HCT116 (cell line): ENCODE measurements around the gene EXD3.

Experiments
- EZH2 ChIP-seq: fragments of 200-600 bp; sonication (generic); IDR thresholded peaks from 2 replicates; pipeline ENCODE4 v1.6.1; 2017; ENCODE audit warnings: antibody characterized with exemption, mixed run types
- EZH2phosphoT487 ChIP-seq: fragments of 200-600 bp; IDR thresholded peaks from 2 replicates; pipeline ENCODE4 v1.6.1; 2018; ENCODE audit warnings: antibody characterized with exemption, borderline replicate concordance
- JUND ChIP-seq: IDR thresholded peaks from 2 replicates; pipeline ENCODE4 v1.6.1; 2012
- POLR2A ChIP-seq: IDR thresholded peaks from 2 replicates; pipeline ENCODE4 v1.7.0; 2011; ENCODE audit warnings: borderline replicate concordance; ENCODE audit not compliant: insufficient read depth, insufficient read length; ENCODE audit errors: extremely low read depth
- TF ChIP-seq, protein P1 (sequence below), 3 experiments: fragments of 200-600 bp in 1 of 3; sonication (generic) in 1 of 3; IDR thresholded peaks in 2 of 3; conservative IDR thresholded peaks in 1 of 3; 2 replicates each; pipeline ENCODE4 v1.5.1; 2012 to 2017; ENCODE audit warnings: low read depth in 2 of 3, low read length in 2 of 3, antibody characterized with exemption in 1 of 3, borderline replicate concordance in 1 of 3, control low read depth in 1 of 3, mild to moderate bottlenecking in 1 of 3, mixed read lengths in 1 of 3, mixed run types in 1 of 3, moderate library complexity in 1 of 3; ENCODE audit not compliant: insufficient read depth in 1 of 3
- TF ChIP-seq, protein P2 (sequence below): IDR thresholded peaks from 2 replicates; pipeline ENCODE4 v1.6.1; 2011; ENCODE audit warnings: mild to moderate bottlenecking, low read length, moderate library complexity; ENCODE audit not compliant: insufficient replicate concordance; ENCODE audit errors: extremely low read depth

DNA sequence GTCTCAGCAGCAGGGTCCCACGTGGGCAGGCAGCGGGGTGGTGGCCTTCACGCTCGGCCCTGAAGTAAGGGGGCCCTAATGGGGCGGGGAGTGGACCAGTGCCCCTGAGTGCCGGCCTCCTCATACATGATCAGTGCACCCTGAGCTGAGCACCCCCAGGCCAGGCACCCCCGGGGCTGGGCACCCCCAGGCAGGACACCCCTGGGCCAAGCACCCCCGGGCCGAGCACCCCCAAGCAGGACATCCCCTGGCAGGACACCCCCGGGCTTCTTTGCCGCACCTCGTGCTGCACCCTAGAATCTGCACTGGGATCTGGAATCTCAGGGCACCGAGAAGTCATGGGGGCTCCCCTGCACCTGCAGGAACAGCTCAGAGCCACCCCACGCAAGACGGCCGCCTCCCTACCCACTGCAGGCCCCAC, 51.4 kb downstream of the EXD3 start:
- TF ChIP-seq, protein P1, sequence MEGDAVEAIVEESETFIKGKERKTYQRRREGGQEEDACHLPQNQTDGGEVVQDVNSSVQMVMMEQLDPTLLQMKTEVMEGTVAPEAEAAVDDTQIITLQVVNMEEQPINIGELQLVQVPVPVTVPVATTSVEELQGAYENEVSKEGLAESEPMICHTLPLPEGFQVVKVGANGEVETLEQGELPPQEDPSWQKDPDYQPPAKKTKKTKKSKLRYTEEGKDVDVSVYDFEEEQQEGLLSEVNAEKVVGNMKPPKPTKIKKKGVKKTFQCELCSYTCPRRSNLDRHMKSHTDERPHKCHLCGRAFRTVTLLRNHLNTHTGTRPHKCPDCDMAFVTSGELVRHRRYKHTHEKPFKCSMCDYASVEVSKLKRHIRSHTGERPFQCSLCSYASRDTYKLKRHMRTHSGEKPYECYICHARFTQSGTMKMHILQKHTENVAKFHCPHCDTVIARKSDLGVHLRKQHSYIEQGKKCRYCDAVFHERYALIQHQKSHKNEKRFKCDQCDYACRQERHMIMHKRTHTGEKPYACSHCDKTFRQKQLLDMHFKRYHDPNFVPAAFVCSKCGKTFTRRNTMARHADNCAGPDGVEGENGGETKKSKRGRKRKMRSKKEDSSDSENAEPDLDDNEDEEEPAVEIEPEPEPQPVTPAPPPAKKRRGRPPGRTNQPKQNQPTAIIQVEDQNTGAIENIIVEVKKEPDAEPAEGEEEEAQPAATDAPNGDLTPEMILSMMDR (IDR thresholded peaks at IDR 0.05 in 2 of 3, conservative IDR thresholded peaks at IDR 0.05 in 1 of 3; ENCODE audit: borderline replicate concordance in 1 of 3, insufficient read depth in 1 of 3, low read depth in 2 of 3, low read length in 2 of 3): no peak
- TF ChIP-seq JUND (no peak), EZH2phosphoT487 (no peak), EZH2 (no peak), POLR2A (no peak)
- TF ChIP-seq, protein P2, sequence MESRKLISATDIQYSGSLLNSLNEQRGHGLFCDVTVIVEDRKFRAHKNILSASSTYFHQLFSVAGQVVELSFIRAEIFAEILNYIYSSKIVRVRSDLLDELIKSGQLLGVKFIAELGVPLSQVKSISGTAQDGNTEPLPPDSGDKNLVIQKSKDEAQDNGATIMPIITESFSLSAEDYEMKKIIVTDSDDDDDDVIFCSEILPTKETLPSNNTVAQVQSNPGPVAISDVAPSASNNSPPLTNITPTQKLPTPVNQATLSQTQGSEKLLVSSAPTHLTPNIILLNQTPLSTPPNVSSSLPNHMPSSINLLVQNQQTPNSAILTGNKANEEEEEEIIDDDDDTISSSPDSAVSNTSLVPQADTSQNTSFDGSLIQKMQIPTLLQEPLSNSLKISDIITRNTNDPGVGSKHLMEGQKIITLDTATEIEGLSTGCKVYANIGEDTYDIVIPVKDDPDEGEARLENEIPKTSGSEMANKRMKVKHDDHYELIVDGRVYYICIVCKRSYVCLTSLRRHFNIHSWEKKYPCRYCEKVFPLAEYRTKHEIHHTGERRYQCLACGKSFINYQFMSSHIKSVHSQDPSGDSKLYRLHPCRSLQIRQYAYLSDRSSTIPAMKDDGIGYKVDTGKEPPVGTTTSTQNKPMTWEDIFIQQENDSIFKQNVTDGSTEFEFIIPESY: no peak
